Stomach (tissue), 9 donors: ENCODE measurements around the gene SMYD3. TPM values are rescaled to one million over a fixed set of nuclear protein-coding genes. Genes with fewer than 3 reads are reported as not detected.

ENCODE experiments used
- DNase-seq, 2 donors: peaks; one replicate each; pipeline versions ENCODE4 v3.0.0 to v3.0.0-alpha.2; 2013 to 2019
- H3K27ac ChIP-seq, 5 donors: fragments of 200-600 bp in 4 of 5; sonication (generic) in 4 of 5; one replicate each; pipeline ENCODE4 v1.5.1; 2013 to 2019; ENCODE audit warnings: mild to moderate bottlenecking in 1 of 5, moderate library complexity in 1 of 5
- H3K27me3 ChIP-seq, 3 donors: fragments of 200-600 bp; sonication (generic); one replicate each; pipeline ENCODE4 v1.5.1; 2017 to 2019; ENCODE audit warnings: mixed run types in 1 of 3
- H3K36me3 ChIP-seq, 4 donors: fragments of 200-600 bp; sonication (generic); 1 replicate in 3 of 4; 2 replicates in 1 of 4; pipeline ENCODE4 v1.5.1; 2016 to 2019
- H3K4me1 ChIP-seq, 4 donors: fragments of 200-600 bp; sonication (generic); one replicate each; pipeline ENCODE4 v1.5.1; 2016 to 2019
- H3K4me3 ChIP-seq, 4 donors: fragments of 200-600 bp; sonication (generic) in 3 of 4; one replicate each; pipeline ENCODE4 v1.5.1; 2016 to 2019; ENCODE audit warnings: mild to moderate bottlenecking in 1 of 4
- H3K9me3 ChIP-seq, 4 donors: fragments of 200-600 bp; sonication (generic); one replicate each; pipeline ENCODE4 v1.5.1; 2016 to 2019
- CTCF ChIP-seq, 7 experiments: fragments of 450-650 bp in 4 of 7; fragments of 200-600 bp in 3 of 7; sonication (generic) in 3 of 7; IDR thresholded peaks; one replicate each; pipeline ENCODE4 v1.5.1; 2016 to 2019; ENCODE audit warnings: antibody characterized with exemption in 7 of 7, control low read depth in 2 of 7, mild to moderate bottlenecking in 1 of 7
- EP300 ChIP-seq: sonication (generic); formaldehyde crosslinking; IDR thresholded peaks from one replicate; pipeline ENCODE4 v1.6.1; 2017; ENCODE audit warnings: antibody characterized with exemption
- POLR2A ChIP-seq, 4 donors: fragments of 450-650 bp; IDR thresholded peaks; one replicate each; pipeline ENCODE4 v1.6.1; 2016; ENCODE audit warnings: antibody characterized with exemption in 4 of 4, control low read depth in 2 of 4, mild to moderate bottlenecking in 1 of 4, moderate library complexity in 1 of 4
- POLR2AphosphoS5 ChIP-seq, 3 donors: sonication (generic); formaldehyde crosslinking; IDR thresholded peaks; one replicate each; pipeline ENCODE4 v1.6.1; 2016; ENCODE audit warnings: antibody characterized with exemption in 3 of 3
- WGBS, 5 donors: extraction: QIAGEN DNeasy Blood & Tissue Kit in 3 of 5; methylation state at CpG; one replicate each; pipeline versions ENCODE4 v1.1.5 to v1.1.7; 2013 to 2018; 5-methylcytosine and 5-hydroxymethylcytosine counted together
- intact Hi-C: fragments of 100-400 bp; cut with DNase I; formaldehyde crosslinking; loops from one replicate; pipeline ENCODE4 v1.15.1; 2023; ENCODE audit warnings: low total_unique reads
- polyA plus RNA-seq, 3 donors: library from polyadenylated mRNA; stranded (reverse); fragments of 200-250 nt; gene quantifications; one replicate each; pipeline ENCODE4 v1.2.3, GENCODE V29; 2013
- total RNA-seq, 5 donors: library from RNA; depleted of rRNA; stranded (reverse); fragments of >200 nt; gene quantifications; one replicate each; pipeline versions ENCODE4 v1.1.0 to v1.2.3, GENCODE V29; 2014 to 2016
- donor health status: healthy with polysubstance abuse.
- donor health status: Bipolar disorder and iron deficiency.
- donor health status: healthy.

SMYD3 gene
- total and polyA plus RNA-seq, 8 donors: 6.4 to 196 (median 27.8) TPM

DNA sequence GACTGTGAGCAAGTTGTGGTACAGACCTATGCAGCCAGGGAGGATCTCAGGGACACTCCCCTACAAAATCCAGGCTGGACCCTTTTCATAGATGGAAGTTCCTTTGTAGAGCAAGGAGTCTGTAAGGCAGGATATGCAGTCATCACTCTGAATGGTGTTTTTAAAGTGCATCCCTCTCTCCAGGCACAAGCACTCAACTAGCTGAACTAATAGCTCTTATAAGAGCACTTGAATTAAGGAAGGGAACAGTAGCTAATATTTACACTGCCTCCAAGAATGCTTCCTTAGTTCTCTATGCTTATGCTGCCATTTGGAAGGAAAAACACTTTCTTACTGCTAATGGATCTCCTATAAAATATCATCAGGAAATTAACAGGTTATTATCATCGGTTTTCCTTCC is 27.0 kb upstream of the SMYD3 start:
- intact Hi-C loops: no loop called here
- no peaks in the 10 kb centered on the region for H3K27me3 ChIP-seq
- peaks cover under 1 to 10% (median 5%) of the 10 kb centered on the region in 4 donors for H3K36me3 ChIP-seq
- no peak for DNase-seq
- H3K4me1 ChIP-seq: peaks cover 0 to 8% (median 0%) of the 10 kb centered on the region in 4 donors
- no peak overlapping the region for H3K27ac ChIP-seq
- WGBS, 5 donors: 76 to 84% (median 82%) methylated on average over 1 of the region's 1 CpG
- TF ChIP-seq POLR2AphosphoS5 (IDR thresholded peaks at IDR 0.05) (no peak), POLR2A (IDR thresholded peaks at IDR 0.05) (no peak), EP300 (no peak), CTCF (IDR thresholded peaks at IDR 0.05) (no peak)
- H3K4me3 ChIP-seq: no peak overlapping the region
- peaks cover 0 to 20% (median 15%) of the 10 kb centered on the region in 4 donors for H3K9me3 ChIP-seq

DNA sequence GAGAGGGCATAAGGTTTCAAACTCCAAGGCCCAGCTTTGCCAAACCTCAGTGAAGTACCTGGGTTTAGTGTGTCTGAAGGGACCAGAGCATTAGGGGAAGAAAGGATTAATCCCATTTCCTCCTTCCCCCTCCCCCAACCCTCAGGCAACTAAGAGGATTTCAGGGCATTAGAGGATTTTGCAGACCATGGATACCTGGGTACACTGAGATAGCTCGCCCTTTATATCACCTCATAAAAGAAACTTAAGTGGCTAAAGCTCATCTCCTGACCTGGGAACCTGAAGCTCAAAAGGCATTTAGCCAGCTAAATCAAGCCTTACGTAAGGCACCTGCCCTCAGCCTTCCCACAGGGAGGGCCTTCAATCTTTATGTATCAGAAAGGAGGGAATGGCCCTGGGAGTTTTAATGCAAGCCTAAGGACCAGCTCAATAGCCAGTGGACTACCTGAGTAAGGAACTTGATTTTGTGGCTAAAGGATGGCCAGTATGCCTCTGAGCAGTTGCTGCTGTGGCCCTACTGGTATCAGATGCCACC is 26.4 kb upstream of the SMYD3 start:
- H3K4me1 ChIP-seq: peaks cover 0 to 8% (median 0%) of the 10 kb centered on the region in 4 donors
- no peak overlapping the region for H3K4me3 ChIP-seq
- intact Hi-C loops: no loop called here
- H3K27me3 ChIP-seq: no peaks in the 10 kb centered on the region
- H3K27ac ChIP-seq: no peak overlapping the region
- H3K36me3 ChIP-seq: peaks cover 0 to 3% (median 0%) of the 10 kb centered on the region in 4 donors
- H3K9me3 ChIP-seq: peaks cover 0 to 20% (median 15%) of the 10 kb centered on the region in 4 donors
- WGBS, 5 donors: 77 to 97% (median 89%) methylated on average over 2 of the region's 2 CpGs
- TF ChIP-seq CTCF (IDR thresholded peaks at IDR 0.05): no peak
- no peak for TF ChIP-seq EP300
- no peak for TF ChIP-seq POLR2AphosphoS5 (IDR thresholded peaks at IDR 0.05)
- TF ChIP-seq POLR2A (IDR thresholded peaks at IDR 0.05): no peak
- no peak for DNase-seq

DNA sequence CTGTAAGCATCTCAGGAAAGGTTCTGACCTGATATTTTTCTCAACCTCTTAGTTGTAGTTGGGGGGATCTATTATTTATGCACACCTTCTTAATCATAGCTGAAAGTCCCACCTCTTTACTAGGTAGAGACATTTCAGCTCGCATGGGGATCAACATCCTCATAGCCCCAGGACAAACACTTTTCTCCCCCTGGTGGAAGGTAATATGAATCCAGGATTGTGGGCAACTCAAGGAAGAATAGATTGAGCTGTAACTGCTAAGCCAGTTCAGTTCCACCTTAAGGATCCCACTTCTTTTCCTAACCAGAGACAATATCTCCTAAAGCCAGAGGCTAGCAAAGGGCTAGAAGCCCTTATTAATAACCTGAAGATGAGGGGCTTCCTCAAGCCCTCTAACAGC is 25.4 kb upstream of the SMYD3 start:
- H3K27me3 ChIP-seq: no peaks in the 10 kb centered on the region
- intact Hi-C loops: no loop called here
- peaks cover 0 to under 1% (median 0%) of the 10 kb centered on the region in 4 donors for H3K4me1 ChIP-seq
- no peak for TF ChIP-seq POLR2AphosphoS5 (IDR thresholded peaks at IDR 0.05)
- no peak for TF ChIP-seq CTCF (IDR thresholded peaks at IDR 0.05)
- no peak for TF ChIP-seq POLR2A (IDR thresholded peaks at IDR 0.05)
- no peak for TF ChIP-seq EP300
- no peaks in the 10 kb centered on the region for H3K36me3 ChIP-seq
- peaks cover 0 to 20% (median 15%) of the 10 kb centered on the region in 4 donors for H3K9me3 ChIP-seq
- no peak overlapping the region for H3K4me3 ChIP-seq
- H3K27ac ChIP-seq: no peak overlapping the region
- no peak for DNase-seq
- 33 to 71% (median 47%) methylated on average over 1 of the region's 1 CpG for WGBS, 5 donors

DNA sequence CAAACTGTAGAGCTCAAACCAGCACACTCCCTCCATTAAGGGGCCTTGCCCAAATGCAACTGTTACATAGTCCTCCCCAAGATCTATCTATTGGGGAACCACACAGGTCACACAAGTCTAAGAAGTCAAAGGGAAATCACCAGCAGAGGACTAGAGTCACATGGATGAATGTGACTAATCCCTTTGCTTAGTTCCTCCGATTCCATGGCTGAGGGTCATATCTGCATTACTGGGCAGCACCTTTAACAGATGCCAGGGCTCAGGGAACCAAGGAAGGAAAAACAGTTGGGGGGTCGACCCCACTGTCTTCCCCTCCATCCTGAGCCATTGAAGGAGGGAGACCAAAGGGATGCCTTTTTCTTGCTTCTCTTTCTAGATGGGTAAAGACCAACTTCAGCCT is 23.4 kb upstream of the SMYD3 start:
- 63 to 78% (median 73%) methylated on average over 2 of the region's 2 CpGs for WGBS, 5 donors
- intact Hi-C loops: no loop called here
- H3K27ac ChIP-seq: no peak overlapping the region
- H3K36me3 ChIP-seq: no peaks in the 10 kb centered on the region
- peaks cover 0 to 20% (median 15%) of the 10 kb centered on the region in 4 donors for H3K9me3 ChIP-seq
- no peak overlapping the region for H3K4me3 ChIP-seq
- no peaks in the 10 kb centered on the region for H3K27me3 ChIP-seq
- no peak for DNase-seq
- TF ChIP-seq CTCF (IDR thresholded peaks at IDR 0.05) (no peak), POLR2AphosphoS5 (IDR thresholded peaks at IDR 0.05) (no peak), POLR2A (IDR thresholded peaks at IDR 0.05) (no peak), EP300 (no peak)
- no peaks in the 10 kb centered on the region for H3K4me1 ChIP-seq
